ENCODE measurements around the gene JUND. TPM values are rescaled to one million over a fixed set of nuclear protein-coding genes. Genes with fewer than 3 reads are reported as not detected.

The JUND gene
- total and polyA plus RNA-seq, 2 of the 8 experiments (the other 6 are each of a cell fraction or from before 2014, with no cell fraction given), result 54.0 to 77.5 TPM

GRCh38 chr19:18282021-18282787 is 782 bp upstream of the JUND start:
- Histone ChIP-seq H3K79me2 (ENCODE audit: control insufficient read depth in 1 of 2, insufficient read depth in 2 of 2, low read length in 2 of 2) (peaks cover 0 to 28% of the 10 kb centered on the region in 2 experiments; a peak in 3 of 4 replicates), H3K4ac (replicated peaks; ENCODE audit: insufficient read length, low read depth, low read length) (peak overlapping the region; percentile 22), H3K4me2 (ENCODE audit: insufficient read depth in 1 of 2, low read depth in 2 of 2, low read length in 2 of 2) (peak overlapping the region; percentile 72 to 81), H3K56ac (replicated peaks; ENCODE audit: insufficient read length, low read depth, low read length) (peak overlapping the region; percentile 79), H2BK5ac (ENCODE audit: low read depth, low read length) (peak overlapping the region; percentile 99), H3K4me1 (replicated peaks in 1 of 4; ENCODE audit: control insufficient read depth in 3 of 4, insufficient read depth in 4 of 4, low read length in 3 of 4) (peaks cover 4 to 18% (median 10%) of the 10 kb centered on the region in 4 experiments; a peak in 6 of 7 replicates), H3K79me1 (ENCODE audit: low read depth, low read length) (peaks cover 13% of the 10 kb centered on the region; the same call in 1 of the 2 replicates), H2BK20ac (ENCODE audit: low read length) (peak overlapping the region; percentile 72; the same call in 1 of the 2 replicates), H2AFZ (ENCODE audit: low read length) (no peak overlapping the region), H3K23ac (ENCODE audit: insufficient read length) (no peak overlapping the region), H4K20me1 (replicated peaks in 1 of 2; ENCODE audit: control insufficient read depth in 1 of 2, insufficient read depth in 2 of 2, low read length in 2 of 2) (peaks cover 9 to 16% of the 10 kb centered on the region in 2 experiments), H4K5ac (ENCODE audit: insufficient read length, low read depth, low read length) (peak overlapping the region; percentile 61), H3K23me2 (ENCODE audit: low read depth, low read length) (peaks cover 12% of the 10 kb centered on the region), H3K4me3 (ENCODE audit: extremely low read depth in 1 of 4, insufficient read depth in 2 of 4, low read depth in 3 of 4, low read length in 4 of 4) (peak overlapping the region; percentile 39 to 76 (median 59)), H2BK12ac (ENCODE audit: low read depth, low read length) (peak overlapping the region; percentile 99), H2BK120ac (replicated peaks; ENCODE audit: low read depth, low read length) (peak overlapping the region; percentile 82), H4K91ac (replicated peaks; ENCODE audit: insufficient read length, low read length) (peak overlapping the region; percentile 96), H3K9me3 (ENCODE audit: insufficient read depth in 2 of 2, low read depth in 1 of 2, low read length in 1 of 2) (no peaks in the 10 kb centered on the region), H3K27me3 (replicated peaks in 1 of 4; ENCODE audit: control insufficient read depth in 3 of 4, extremely low read depth in 1 of 4, insufficient read depth in 3 of 4, low read length in 3 of 4) (peaks cover 0 to 4% (median 0%) of the 10 kb centered on the region in 4 experiments; a peak in 3 of 7 replicates), H3K27ac (ENCODE audit: low read depth, low read length) (peak overlapping the region; percentile 95), H3K18ac (ENCODE audit: extremely low read depth, low read length) (peak overlapping the region; percentile 96), H3K14ac (ENCODE audit: insufficient read length) (no peak overlapping the region), H3K9ac (replicated peaks in 1 of 4; ENCODE audit: extremely low read depth in 1 of 4, low read depth in 3 of 4, low read length in 3 of 4) (peak overlapping the region; percentile 76 to 94 (median 87)), H2AK5ac (ENCODE audit: low read depth, low read length) (peak overlapping the region; percentile 99), H3K36me3 (ENCODE audit: control insufficient read depth in 2 of 4, insufficient read depth in 4 of 4, low read length in 3 of 4) (peaks cover 0 to 5% (median 3%) of the 10 kb centered on the region in 4 experiments; a peak in 3 of 8 replicates), H2BK15ac (ENCODE audit: low read length) (peak overlapping the region; percentile 89; the same call in 1 of the 2 replicates), H4K8ac (ENCODE audit: extremely low read depth, insufficient read depth, low read length) (peak overlapping the region; percentile 99)
- CTCF ChIA-PET (ENCODE audit: partially characterized antibody), result interaction anchor here (1.0 to 13.6 kb wide), 8 partner anchors 11 to 134 kb away, joined by 4 to 242 read pairs (median 50); partner anchors contain the start of gene LSM4
- no peak for DNase-seq (ENCODE audit: low read depth in 1 of 2, low spot score in 2 of 2)
- FAIRE-seq, result no peak
- POLR2A ChIA-PET (ENCODE audit: partially characterized antibody), result interaction anchor here (0.6 to 10.3 kb wide), 65 partner anchors 9 to 401 kb away, joined by 3 to 237 read pairs (median 6); partner anchors contain the start of genes ELL, GDF15, IQCN and LRRC25
- 20% methylated on average over 11 of the region's 27 CpGs; no CpG with 5 or more reads in 1 of the 2 experiments for WGBS, 2 experiments (ENCODE audit: extremely low coverage in 1 of 2, insufficient coverage in 1 of 2, insufficient read length in 1 of 2, insufficient replicate concordance in 2 of 2, low coverage in 1 of 2, low lambda C conversion rate in 2 of 2, missing lambda C conversion rate in 1 of 2)
- no peak for TF ChIP-seq KDM4A (IDR thresholded peaks at IDR 0.05; ENCODE audit: low read depth, low read length, severe bottlenecking)
- no peak for TF ChIP-seq YY1 (IDR thresholded peaks at IDR 0.05; ENCODE audit: low read depth, low read length)
- TF ChIP-seq EGR1 (IDR thresholded peaks at IDR 0.05; ENCODE audit: borderline replicate concordance, low read depth, low read length), result peak; percentile 24; the same call in 1 of the 2 replicates
- TF ChIP-seq USF2 (IDR thresholded peaks at IDR 0.05; ENCODE audit: low read length), result no peak
- TF ChIP-seq SUZ12 (IDR thresholded peaks at IDR 0.05; ENCODE audit: low read length), result no peak
- no peak for TF ChIP-seq KDM1A (IDR thresholded peaks at IDR 0.05; ENCODE audit: borderline replicate concordance, low read length)
- TF ChIP-seq FOSL1 (IDR thresholded peaks at IDR 0.05; ENCODE audit: insufficient read depth, low read depth, low read length), result no peak
- TF ChIP-seq E2F6 (IDR thresholded peaks at IDR 0.05), result no peak
- TF ChIP-seq KDM5A (IDR thresholded peaks at IDR 0.05; ENCODE audit: low read length), result no peak

All from H1 (cell line).